ENCODE data around the gene DENND6B.

The DENND6B gene

GRCh38 chr22:50304528-50305392, 22.1 kb downstream of the DENND6B start:
- DNase-seq, result no peak

DNA sequence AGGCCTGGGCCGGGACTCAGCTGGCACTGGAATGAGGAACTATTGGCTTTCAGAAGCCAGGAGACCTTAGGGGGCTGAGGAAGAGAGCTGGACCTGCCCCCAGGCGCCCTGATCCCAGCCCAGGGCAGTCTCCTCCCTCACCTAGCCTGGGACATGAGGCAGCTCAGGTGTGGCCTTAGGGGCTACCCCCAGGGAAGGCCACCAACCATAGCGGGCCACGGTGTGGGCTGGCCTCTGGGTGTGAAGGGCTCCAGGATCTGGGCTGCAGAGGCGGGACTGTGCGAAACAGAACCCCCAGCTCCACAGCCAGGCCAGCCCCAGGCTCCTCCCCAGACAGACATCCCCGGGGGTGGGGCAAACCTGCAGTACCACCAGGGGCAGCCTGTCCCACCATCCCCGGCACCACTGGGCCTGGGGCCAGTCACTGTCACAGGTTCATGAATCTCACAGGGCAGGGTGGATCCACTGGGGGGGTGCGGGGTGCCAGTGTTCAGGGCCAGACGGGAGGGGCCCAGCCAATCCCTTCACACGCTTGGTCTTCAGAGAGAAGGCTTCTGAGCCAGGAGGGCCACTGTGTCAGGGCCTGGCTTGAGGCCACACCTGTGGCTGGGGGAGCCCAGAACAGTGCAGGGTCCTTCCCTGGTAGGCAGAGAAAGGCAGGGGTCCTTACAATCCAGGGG, 22.8 kb downstream of the DENND6B start:
- DNase-seq, result no peak

- no peak for DNase-seq
Measured at GRCh38 chr22:50303515-50303847, 23.3 kb downstream of the DENND6B start.

GRCh38 chr22:50302564-50302963, 24.2 kb downstream of the DENND6B start:
- no peak for DNase-seq

- DNase-seq, result peak; percentile 38
Measured at GRCh38 chr22:50302041-50302541, 24.7 kb downstream of the DENND6B start.

DNA sequence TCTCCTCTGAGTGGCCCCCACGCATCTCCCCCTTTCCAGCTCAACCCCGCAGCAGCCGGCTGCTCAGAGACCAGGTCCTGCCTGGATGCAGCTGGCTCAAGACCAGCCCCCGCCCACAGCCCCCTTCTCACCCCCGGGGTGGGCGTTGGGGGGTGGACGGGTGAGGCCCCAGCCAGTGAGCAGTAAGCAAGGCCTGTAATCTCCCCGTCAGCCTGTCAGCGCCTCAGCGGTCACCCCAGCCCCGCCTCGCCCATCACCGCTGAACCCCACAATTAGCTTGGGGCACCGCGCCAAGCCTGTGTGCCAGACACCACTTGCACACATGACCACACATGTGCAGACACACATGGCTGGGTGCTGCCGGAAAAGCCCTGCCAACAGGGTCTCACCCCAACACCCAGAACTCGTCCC, 25.2 kb downstream of the DENND6B start:
- DNase-seq, result no peak

DNA sequence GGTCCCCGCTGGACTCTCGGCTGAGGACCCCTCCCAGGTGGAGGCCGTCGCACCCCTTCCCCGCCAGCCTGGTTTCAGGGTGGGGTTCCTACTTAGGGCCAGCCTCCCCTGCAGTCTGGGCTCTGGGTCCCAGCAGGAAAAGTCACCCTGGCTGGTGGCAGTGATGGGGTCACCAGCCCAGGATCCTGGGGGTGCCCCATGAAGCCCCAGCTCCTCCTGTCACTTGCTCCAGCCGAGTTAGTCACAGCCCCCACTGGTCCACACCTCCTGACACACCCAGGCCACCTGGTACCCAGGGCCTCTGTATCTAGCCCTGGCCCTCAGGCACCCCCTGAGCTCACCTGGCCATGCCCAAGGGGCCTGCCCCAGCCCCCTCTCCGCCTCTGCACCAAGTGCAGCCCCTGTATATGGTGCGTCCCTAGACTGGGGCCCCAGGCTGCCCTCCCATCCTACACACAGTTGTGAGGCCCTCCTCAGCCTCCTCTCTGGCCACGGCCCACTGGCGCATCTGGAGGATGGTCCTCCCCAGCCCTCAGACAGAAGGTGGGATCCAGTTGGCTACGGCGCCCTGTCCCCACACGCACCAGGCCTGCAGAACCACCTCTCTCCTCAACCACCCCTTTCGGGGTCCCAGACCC, 26.1 kb downstream of the DENND6B start:
- no peak for DNase-seq

GRCh38 chr22:50299785-50300619, 26.8 kb downstream of the DENND6B start:
- DNase-seq, result no peak

DNA sequence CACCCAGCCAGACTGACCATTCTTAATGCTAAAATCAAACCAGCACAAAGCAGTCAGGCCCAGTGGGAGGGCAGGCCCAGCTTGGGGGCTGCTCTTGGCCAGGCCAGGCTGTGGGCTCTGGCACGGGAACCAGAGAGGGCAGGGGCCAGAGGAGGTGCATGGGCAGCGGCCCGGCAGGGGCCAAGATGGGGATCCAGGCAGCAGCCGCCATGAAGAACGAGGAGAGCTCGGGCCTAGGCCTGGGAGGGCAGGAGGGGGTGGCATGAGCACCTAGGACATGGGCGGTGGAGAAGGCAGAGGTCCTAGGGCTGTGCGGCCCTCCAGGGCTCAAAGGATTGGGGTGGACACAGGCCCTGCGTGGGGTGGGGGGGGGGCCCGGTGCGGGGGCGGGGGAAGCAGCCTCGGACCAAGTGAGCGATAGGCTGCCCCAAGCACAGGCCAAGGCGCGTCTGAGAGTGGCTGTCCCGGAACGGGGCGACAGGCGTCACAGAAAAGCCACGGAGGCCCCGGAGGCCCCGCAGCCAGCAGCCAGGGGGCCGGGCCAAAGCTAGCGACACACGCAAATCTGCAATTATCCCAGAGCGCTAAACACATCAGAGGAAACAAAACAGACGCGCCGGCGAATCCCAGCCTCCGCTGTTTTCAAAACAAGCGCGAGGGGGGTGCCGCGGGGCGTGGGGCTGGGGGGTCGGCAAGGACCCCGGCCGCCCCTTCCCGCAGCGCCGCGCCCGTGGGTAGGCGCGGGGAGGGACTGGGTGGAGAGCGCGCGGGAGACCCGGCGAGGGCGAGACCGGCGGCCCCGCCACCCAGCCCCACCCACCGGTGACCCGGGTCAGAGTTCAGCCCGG, 27.7 kb downstream of the DENND6B start:
- DNase-seq, result no peak

DNA sequence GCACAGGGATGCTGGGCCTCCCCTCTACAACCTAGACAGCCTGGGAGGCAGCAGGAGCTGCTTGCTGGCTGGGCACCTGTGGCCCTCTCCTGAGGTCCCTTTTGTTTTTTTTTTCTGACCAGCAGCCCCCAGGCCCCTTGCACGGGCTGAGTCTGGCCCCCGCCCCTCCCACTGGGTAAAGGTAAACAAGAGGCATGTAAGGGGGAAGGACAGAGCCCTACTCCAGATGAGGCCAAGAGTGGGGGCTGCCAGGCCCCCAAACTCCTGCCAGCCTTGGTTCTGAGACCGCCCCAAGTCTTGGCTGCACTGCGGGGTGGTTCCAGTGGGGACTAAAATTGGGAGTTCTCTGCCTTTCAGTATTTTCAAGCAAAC, 28.6 kb downstream of the DENND6B start:
- no peak for DNase-seq

- DNase-seq, result no peak
Measured at GRCh38 chr22:50297510-50298265, 29.1 kb downstream of the DENND6B start.

- DNase-seq, result no peak
Measured at GRCh38 chr22:50296658-50297490, 29.9 kb downstream of the DENND6B start.

DNA sequence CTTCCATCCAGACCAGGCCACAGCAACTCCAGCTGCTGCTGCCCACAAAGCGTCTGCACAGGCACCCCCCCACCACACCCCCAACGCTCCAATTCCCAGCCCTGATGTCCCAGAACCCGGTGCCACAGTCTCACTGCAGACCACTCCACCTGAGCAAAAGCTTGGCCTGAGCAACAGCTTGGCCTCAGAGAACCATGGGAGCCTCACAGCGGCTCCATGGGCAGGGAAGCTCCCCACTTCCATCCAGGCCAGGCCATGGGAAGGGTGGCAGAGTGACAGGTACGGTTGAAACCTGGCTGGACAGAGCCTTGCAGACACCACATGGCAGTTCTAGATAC, 32.5 kb downstream of the DENND6B start:
- DNase-seq, result no peak

GRCh38 chr22:50293441-50294318, 33.1 kb downstream of the DENND6B start:
- DNase-seq, result peak; percentile 88

DNA sequence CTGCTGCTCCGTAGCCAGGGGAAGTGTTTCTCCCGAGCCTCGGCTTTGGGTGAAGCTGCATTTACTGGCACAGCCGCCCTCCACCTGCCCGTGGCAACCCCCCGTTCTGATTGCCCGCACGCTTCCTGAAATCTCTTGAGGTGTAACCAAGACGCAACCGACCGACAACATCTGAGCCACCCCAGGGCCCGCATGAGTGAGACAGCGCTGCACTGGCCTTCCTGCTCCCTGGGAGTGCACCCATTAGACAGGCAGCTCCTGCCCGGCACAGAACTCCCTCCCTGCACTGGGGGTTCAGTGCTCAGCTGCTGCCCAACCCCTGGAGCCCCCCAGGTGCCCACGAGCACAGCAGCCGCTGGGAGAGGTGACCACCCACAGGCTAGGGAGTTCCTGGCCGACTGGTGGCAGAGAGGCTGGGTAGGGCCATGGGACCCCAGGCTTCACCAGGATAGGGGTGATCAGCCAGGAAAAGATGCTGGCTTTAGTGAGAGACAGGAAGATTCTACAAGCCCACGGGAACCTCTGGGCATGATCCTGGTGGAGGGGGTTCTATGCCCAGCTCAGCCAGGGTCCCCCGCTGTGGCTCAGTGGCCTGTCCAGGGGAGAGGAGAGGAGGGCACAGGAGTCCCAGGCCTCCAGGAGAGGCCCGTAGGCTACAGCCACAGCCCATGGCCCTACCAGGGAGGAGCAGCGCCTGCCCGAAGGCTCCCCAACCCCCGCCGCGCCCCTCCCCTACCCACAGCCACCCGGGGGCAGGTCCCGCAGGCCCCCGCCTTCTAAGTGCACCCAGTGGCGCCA, 34.0 kb downstream of the DENND6B start:
- DNase-seq, result no peak

DNA sequence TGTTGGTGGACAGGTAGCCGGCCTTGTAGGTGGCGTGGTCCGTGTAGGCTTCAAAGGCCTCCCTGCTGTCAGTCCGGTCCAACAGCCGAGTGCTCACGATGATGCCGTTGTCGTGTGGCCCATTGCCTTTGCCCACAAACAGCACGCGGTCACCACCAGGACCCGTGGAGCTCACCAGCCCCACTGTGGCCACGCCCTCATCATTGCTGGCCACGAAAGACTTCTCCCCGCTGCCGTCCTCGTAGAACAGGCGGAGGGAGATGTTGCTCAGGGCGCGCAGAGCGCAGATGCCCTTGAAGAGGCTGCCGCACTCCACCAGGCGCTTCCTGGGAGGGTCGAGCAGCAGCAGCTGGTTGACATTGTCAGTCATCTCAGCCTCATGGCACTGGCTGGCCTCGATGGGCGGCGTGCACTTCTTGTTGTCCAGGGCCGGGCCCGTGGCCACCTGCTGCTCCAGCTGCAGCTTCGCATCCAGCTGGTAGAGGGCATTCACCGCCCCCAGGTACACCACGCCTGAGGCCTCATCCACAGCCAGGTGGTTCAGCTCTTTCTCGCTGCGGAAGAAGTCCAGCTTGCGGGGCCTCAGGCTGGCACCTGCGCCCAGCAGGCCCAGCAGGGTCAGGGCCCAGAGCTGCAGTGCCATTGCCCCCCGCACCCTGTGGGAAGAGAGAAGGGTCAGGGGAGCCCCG, 36.7 kb downstream of the DENND6B start:
- no peak for DNase-seq

DNA sequence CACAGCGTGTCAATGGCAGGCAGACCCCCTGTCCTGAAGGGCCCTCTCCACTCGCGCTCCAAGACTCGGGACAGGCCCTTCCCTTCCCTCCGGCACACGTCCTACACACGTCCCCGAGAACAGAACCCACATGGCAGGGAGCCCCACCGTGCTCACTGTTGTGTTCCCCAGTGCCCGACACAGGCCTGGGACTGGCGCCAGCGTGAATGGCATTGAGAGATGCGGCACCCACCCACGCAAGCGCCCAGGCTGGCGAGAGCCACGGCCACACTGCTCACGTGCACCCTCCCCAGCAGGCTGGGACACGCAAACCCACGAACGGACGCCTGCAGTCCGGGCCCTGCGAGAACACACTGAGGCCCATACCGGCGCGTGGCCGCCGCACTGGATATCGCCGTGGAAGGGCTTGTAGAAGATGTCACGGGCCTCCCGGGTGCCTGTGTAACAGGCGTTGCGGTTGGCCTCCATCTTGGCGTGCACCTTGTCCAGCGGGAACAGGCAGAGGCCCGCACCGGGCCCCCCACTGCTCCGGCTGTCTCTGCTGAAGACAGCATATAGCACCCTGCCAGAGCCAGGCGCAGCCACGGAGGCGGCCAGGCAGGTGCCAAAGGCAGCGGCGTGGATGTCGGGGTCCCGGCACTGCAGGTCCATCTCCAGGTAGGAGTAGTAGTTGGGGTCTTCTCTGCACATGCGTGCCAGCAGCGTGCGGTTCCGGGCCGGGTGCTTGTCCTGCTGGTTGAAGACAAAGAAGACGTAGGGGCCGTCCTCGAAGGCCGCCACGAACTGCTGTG, 37.5 kb downstream of the DENND6B start:
- no peak for DNase-seq
